ENCODE measurements around the gene SLC16A3. TPM values are rescaled to one million over a fixed set of nuclear protein-coding genes. Genes with fewer than 3 reads are reported as not detected.

The SLC16A3 gene
- total and polyA plus RNA-seq, 9 of the 15 experiments (the other 6 are each of a cell fraction or from before 2014, with no cell fraction given): 0.11 to 5.4 (median 1.2) TPM; not detected in 2

DNA sequence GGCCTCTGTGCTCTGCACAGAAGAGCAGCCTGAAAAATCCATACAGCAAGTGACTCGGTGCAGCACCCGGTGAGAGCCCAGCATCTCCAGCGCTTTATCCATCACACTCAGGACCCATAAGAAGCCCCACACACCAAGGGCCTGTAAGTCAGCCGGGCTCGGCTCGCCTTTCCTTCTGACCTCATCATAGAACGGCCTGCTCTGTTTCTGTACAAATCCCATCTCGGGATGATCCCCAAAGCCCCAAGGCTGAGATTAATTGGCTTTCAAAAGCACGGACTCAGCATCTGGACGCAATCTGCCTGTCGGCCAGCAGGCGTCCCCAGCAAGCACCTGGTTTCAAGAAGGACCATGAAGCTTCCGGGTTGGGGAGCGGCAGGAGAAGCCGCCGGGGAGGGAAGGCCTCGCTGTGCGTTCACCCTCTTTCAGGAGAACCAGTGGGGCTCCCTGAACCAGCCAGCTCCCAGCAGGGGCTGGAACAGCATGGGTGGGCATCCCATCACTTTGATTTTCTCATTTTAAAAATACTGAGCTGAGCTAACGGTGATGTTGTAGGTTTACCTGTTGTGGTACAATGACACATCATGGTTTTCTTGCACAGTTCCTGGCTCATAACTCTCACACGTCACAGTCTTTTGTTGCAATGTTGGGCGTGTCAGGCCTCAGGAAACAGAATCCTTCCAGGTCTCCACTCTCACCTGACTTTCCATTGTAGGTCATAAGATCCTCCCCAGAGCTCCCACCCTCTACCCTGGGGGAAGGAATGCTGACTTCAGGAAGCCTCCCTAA, 22.9 kb upstream of the SLC16A3 start (continued):
- TF ChIP-seq NEUROD1 (IDR thresholded peaks at IDR 0.05; ENCODE audit: borderline replicate concordance, low read depth, low read length, partially characterized antibody): peak; percentile 29
- TF ChIP-seq GABPB1 (CRISPR knock-in tag; IDR thresholded peaks at IDR 0.05): peak; percentile 27; the same call in 1 of the 2 replicates
- TF ChIP-seq FOXK1 (CRISPR knock-in tag; IDR thresholded peaks at IDR 0.05; ENCODE audit: borderline replicate concordance): 0 out of 2 replicates have a peak, but pooled peaks have one; percentile 59
- no peak for TF ChIP-seq NR2C1 (IDR thresholded peaks at IDR 0.05)
- peak; percentile 42; the same call in 1 of the 2 replicates for TF ChIP-seq NR2C1 (tag; IDR thresholded peaks at IDR 0.05)
- TF ChIP-seq, protein P1, sequence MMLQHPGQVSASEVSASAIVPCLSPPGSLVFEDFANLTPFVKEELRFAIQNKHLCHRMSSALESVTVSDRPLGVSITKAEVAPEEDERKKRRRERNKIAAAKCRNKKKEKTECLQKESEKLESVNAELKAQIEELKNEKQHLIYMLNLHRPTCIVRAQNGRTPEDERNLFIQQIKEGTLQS (IDR thresholded peaks at IDR 0.05): peak; percentile 35; the same call in 1 of the 2 replicates
- TF ChIP-seq, protein P1 (CRISPR knock-in tag; conservative IDR thresholded peaks at IDR 0.05): peak; percentile 75; the same call in 1 of the 2 replicates
- TF ChIP-seq, protein P2, sequence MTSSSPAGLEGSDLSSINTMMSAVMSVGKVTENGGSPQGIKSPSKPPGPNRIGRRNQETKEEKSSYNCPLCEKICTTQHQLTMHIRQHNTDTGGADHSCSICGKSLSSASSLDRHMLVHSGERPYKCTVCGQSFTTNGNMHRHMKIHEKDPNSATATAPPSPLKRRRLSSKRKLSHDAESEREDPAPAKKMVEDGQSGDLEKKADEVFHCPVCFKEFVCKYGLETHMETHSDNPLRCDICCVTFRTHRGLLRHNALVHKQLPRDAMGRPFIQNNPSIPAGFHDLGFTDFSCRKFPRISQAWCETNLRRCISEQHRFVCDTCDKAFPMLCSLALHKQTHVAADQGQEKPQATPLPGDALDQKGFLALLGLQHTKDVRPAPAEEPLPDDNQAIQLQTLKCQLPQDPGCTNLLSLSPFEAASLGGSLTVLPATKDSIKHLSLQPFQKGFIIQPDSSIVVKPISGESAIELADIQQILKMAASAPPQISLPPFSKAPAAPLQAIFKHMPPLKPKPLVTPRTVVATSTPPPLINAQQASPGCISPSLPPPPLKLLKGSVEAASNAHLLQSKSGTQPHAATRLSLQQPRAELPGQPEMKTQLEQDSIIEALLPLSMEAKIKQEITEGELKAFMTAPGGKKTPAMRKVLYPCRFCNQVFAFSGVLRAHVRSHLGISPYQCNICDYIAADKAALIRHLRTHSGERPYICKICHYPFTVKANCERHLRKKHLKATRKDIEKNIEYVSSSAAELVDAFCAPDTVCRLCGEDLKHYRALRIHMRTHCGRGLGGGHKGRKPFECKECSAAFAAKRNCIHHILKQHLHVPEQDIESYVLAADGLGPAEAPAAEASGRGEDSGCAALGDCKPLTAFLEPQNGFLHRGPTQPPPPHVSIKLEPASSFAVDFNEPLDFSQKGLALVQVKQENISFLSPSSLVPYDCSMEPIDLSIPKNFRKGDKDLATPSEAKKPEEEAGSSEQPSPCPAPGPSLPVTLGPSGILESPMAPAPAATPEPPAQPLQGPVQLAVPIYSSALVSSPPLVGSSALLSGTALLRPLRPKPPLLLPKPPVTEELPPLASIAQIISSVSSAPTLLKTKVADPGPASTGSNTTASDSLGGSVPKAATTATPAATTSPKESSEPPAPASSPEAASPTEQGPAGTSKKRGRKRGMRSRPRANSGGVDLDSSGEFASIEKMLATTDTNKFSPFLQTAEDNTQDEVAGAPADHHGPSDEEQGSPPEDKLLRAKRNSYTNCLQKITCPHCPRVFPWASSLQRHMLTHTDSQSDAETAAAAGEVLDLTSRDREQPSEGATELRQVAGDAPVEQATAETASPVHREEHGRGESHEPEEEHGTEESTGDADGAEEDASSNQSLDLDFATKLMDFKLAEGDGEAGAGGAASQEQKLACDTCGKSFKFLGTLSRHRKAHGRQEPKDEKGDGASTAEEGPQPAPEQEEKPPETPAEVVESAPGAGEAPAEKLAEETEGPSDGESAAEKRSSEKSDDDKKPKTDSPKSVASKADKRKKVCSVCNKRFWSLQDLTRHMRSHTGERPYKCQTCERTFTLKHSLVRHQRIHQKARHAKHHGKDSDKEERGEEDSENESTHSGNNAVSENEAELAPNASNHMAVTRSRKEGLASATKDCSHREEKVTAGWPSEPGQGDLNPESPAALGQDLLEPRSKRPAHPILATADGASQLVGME (CRISPR knock-in tag; IDR thresholded peaks at IDR 0.05): peak; percentile 42; the same call in 1 of the 2 replicates
- TF ChIP-seq MIER1 (IDR thresholded peaks at IDR 0.05; ENCODE audit: low read depth): no peak
- TF ChIP-seq NCOR1 (IDR thresholded peaks at IDR 0.05): no peak
- TF ChIP-seq, protein P3, sequence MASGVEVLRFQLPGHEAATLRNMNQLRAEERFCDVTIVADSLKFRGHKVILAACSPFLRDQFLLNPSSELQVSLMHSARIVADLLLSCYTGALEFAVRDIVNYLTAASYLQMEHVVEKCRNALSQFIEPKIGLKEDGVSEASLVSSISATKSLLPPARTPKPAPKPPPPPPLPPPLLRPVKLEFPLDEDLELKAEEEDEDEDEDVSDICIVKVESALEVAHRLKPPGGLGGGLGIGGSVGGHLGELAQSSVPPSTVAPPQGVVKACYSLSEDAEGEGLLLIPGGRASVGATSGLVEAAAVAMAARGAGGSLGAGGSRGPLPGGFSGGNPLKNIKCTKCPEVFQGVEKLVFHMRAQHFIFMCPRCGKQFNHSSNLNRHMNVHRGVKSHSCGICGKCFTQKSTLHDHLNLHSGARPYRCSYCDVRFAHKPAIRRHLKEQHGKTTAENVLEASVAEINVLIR (CRISPR knock-in tag; IDR thresholded peaks at IDR 0.05): peak; percentile 19; the same call in 1 of the 2 replicates
- TF ChIP-seq ETV1 (tag; conservative IDR thresholded peaks at IDR 0.05; ENCODE audit: low read depth): peak; percentile 75
- TF ChIP-seq MTA2 (IDR thresholded peaks at IDR 0.05; ENCODE audit: low read depth): no peak
- TF ChIP-seq, protein P4, sequence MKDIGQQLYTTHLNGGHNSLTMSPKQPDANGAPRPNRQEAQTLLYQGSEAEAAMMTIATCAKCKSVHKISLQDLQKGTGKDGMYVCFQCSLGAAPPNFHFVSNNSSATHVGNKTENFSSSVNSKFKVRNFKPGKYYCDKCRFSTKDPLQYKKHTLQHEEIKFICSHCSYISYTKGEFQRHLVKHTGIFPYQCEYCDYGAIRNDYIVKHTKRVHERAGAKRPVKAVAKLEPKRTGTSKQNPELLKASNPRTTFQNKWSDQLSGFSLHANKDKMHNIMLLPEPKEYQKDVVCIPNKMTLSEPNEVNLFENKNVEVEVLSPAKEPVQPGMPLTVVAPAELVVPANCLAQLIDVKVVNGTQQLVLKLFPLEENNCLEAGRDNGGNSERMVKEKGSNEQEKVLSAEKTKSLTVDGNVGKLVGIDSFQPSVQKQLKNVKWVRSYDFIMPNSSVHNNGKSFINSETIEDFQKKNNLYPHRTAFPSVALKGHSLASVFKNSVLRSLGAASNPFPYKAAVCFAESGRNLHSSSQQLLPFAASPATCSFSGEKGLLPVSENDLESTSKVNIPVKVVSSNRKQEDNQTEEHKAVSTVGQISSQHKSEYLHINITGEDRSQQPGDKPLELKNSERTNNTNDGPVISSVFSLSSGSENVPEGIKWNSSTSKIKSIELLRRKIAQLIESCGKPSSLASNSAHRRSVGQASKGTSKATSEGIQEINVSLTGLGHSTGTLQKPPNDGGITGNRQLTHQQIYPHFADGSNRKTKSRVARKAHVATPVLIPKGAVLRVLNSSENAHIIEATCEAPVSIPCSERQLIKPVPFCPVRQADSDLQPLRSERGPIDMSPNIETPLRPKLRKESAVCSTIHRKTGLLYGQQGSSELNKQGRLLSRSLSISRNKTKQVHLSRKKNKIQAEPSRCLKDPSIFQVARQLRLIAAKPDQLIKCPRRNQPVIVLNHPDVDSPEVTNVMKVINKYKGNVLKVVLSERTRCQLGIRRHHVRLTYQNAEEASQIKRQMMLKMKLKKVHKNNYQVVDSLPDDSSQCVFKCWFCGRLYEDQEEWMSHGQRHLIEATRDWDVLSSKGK (CRISPR knock-in tag; IDR thresholded peaks at IDR 0.05): no peak
- TF ChIP-seq JUN (IDR thresholded peaks at IDR 0.05; ENCODE audit: borderline replicate concordance, low read depth, low read length): no peak
- no peak for TF ChIP-seq JUN (CRISPR knock-in tag; IDR thresholded peaks at IDR 0.05; ENCODE audit: borderline replicate concordance)
